ENCODE data around the gene ZFP92. TPM values are rescaled to one million over a fixed set of nuclear protein-coding genes. Genes with fewer than 3 reads are reported as not detected.

ZFP92 gene
- polyA plus RNA-seq, 1 donor (not counting 4 experiments of a cell fraction or from before 2014, with no cell fraction given) = 0.64 TPM

- dilution Hi-C loops (cut with MboI; ENCODE audit: extremely low pct_ligation_motif_present, low sequenced_read_pairs) = no loop called here
- no peak overlapping the region for H3K27ac ChIP-seq (ENCODE audit: control insufficient read depth, insufficient read depth, low read length)
- H3K36me3 ChIP-seq (ENCODE audit: control insufficient read depth in 2 of 2, extremely low read depth in 1 of 2, insufficient read depth in 2 of 2, low read length in 2 of 2) = no peaks in the 10 kb centered on the region
- no peak overlapping the region for H3K9ac ChIP-seq (ENCODE audit: control insufficient read depth, extremely low read depth, insufficient read depth, low read length)
- H3K4me3 ChIP-seq (ENCODE audit: control insufficient read depth in 2 of 3, extremely low read depth in 1 of 3, insufficient read depth in 2 of 3, low read depth in 1 of 3, low read length in 3 of 3) = no peak overlapping the region
- no peak overlapping the region for H2AFZ ChIP-seq (ENCODE audit: control insufficient read depth, low read length)
- H3K9me1 ChIP-seq (ENCODE audit: control insufficient read depth, extremely low read depth, insufficient read depth, low read length) = no peaks in the 10 kb centered on the region
- no peaks in the 10 kb centered on the region for H3K79me2 ChIP-seq (ENCODE audit: control insufficient read depth, insufficient read depth, low read length)
- FAIRE-seq (no peak), DNase-seq (ENCODE audit: low read depth, low spot score) (no peak)
- no peaks in the 10 kb centered on the region for H3K27me3 ChIP-seq (ENCODE audit: control insufficient read depth, extremely low read depth, insufficient read depth, low read length)
- peaks cover 2% of the 10 kb centered on the region for H3K9me3 ChIP-seq (ENCODE audit: control insufficient read depth, low read depth, low read length)
- peaks cover 3% of the 10 kb centered on the region for H3K4me1 ChIP-seq (ENCODE audit: control insufficient read depth, extremely low read depth, insufficient read depth, low read length)
- TF ChIP-seq EZH2 (IDR thresholded peaks at IDR 0.05; ENCODE audit: low read length) = no peak
- TF ChIP-seq CTCF (optimal IDR thresholded peaks at IDR 0.05 in 1 of 3, IDR thresholded peaks at IDR 0.05 in 1 of 3, conservative IDR thresholded peaks at IDR 0.05 in 1 of 3; ENCODE audit: extremely low read depth in 1 of 3, insufficient read depth in 2 of 3, low read length in 3 of 3) = no peak
- H4K20me1 ChIP-seq (ENCODE audit: control insufficient read depth, extremely low read depth, insufficient read depth, low read length) = no peaks in the 10 kb centered on the region
- no peak overlapping the region for H3K4me2 ChIP-seq (ENCODE audit: control insufficient read depth, extremely low read depth, insufficient read depth, low read depth, low read length)
These were observed 5.6 kb downstream of the ZFP92 start for GRCh38 chrX:153416781-153417450.

GRCh38 chrX:153417637-153418036 lies 6.4 kb downstream of the ZFP92 start:
- no peak for TF ChIP-seq CTCF (optimal IDR thresholded peaks at IDR 0.05 in 1 of 3, IDR thresholded peaks at IDR 0.05 in 1 of 3, conservative IDR thresholded peaks at IDR 0.05 in 1 of 3; ENCODE audit: extremely low read depth in 1 of 3, insufficient read depth in 2 of 3, low read length in 3 of 3)
- no peak for TF ChIP-seq EZH2 (IDR thresholded peaks at IDR 0.05; ENCODE audit: low read length)
- Histone ChIP-seq H3K27ac (ENCODE audit: control insufficient read depth, insufficient read depth, low read length) (no peak overlapping the region), H3K4me2 (ENCODE audit: control insufficient read depth, extremely low read depth, insufficient read depth, low read depth, low read length) (no peak overlapping the region), H3K4me3 (ENCODE audit: control insufficient read depth in 2 of 3, extremely low read depth in 1 of 3, insufficient read depth in 2 of 3, low read depth in 1 of 3, low read length in 3 of 3) (no peak overlapping the region), H4K20me1 (ENCODE audit: control insufficient read depth, extremely low read depth, insufficient read depth, low read length) (no peaks in the 10 kb centered on the region), H3K4me1 (ENCODE audit: control insufficient read depth, extremely low read depth, insufficient read depth, low read length) (no peaks in the 10 kb centered on the region), H3K27me3 (ENCODE audit: control insufficient read depth, extremely low read depth, insufficient read depth, low read length) (no peaks in the 10 kb centered on the region), H2AFZ (ENCODE audit: control insufficient read depth, low read length) (no peak overlapping the region), H3K79me2 (ENCODE audit: control insufficient read depth, insufficient read depth, low read length) (no peaks in the 10 kb centered on the region), H3K9ac (ENCODE audit: control insufficient read depth, extremely low read depth, insufficient read depth, low read length) (no peak overlapping the region), H3K36me3 (ENCODE audit: control insufficient read depth in 2 of 2, extremely low read depth in 1 of 2, insufficient read depth in 2 of 2, low read length in 2 of 2) (no peaks in the 10 kb centered on the region), H3K9me3 (ENCODE audit: control insufficient read depth, low read depth, low read length) (peaks cover 2% of the 10 kb centered on the region), H3K9me1 (ENCODE audit: control insufficient read depth, extremely low read depth, insufficient read depth, low read length) (no peaks in the 10 kb centered on the region)
- no peak for DNase-seq (ENCODE audit: low read depth, low spot score)
- dilution Hi-C loops (cut with MboI; ENCODE audit: extremely low pct_ligation_motif_present, low sequenced_read_pairs) = no loop called here
- FAIRE-seq = no peak

All from keratinocyte (primary cell).